PC-9 (cell line): Measurements from ENCODE around the gene SELENOH.

ENCODE experiments used
- CTCF ChIP-seq: fragments of 200-600 bp; sonication (generic); conservative IDR thresholded peaks from 2 replicates; pipeline ENCODE4 v1.6.1; 2017; ENCODE audit warnings: mixed run types, antibody characterized with exemption, mild to moderate bottlenecking, moderate library complexity
- EZH2 ChIP-seq: fragments of 200-600 bp; sonication (generic); IDR thresholded peaks from 2 replicates; pipeline ENCODE4 v1.8.0; 2017; ENCODE audit warnings: antibody characterized with exemption, low read depth

- no peak for TF ChIP-seq EZH2
- no peak for TF ChIP-seq CTCF
Measured at GRCh38 chr11:57713835-57714234, 27.5 kb upstream of the SELENOH start.
